ELR (cell line): Measurements from ENCODE around the gene POMT1.

Experiments
- DNase-seq: peaks from one replicate; pipeline ENCODE4 v3.0.0-alpha.2; 2015; ENCODE audit warnings: low read depth

POMT1 gene

GRCh38 chr9:131554087-131554842 lies 51.5 kb downstream of the POMT1 start:
- no peak for DNase-seq

- no peak for DNase-seq
These were observed 52.2 kb downstream of the POMT1 start for GRCh38 chr9:131554843-131555351.

GRCh38 chr9:131555841-131556673 lies 53.3 kb downstream of the POMT1 start:
- no peak for DNase-seq

- DNase-seq: no peak
These were observed 55.3 kb downstream of the POMT1 start for GRCh38 chr9:131557855-131558548.

- peak; percentile 16 for DNase-seq
These were observed 56.8 kb downstream of the POMT1 start for GRCh38 chr9:131559421-131560000.

GRCh38 chr9:131562032-131562959 lies 59.6 kb downstream of the POMT1 start:
- DNase-seq: peak; percentile 34

GRCh38 chr9:131565369-131565768 lies 62.7 kb downstream of the POMT1 start:
- no peak for DNase-seq

- DNase-seq: no peak
These were observed 63.4 kb downstream of the POMT1 start for GRCh38 chr9:131566158-131566557.

GRCh38 chr9:131567910-131568309 lies 65.2 kb downstream of the POMT1 start:
- DNase-seq: no peak
